ENCODE measurements around the gene NR2C2. TPM values are rescaled to one million over a fixed set of nuclear protein-coding genes. Genes with fewer than 3 reads are reported as not detected.

The NR2C2 gene
- total RNA-seq, 1 donor from 2014 or later = 43.6 TPM

DNA sequence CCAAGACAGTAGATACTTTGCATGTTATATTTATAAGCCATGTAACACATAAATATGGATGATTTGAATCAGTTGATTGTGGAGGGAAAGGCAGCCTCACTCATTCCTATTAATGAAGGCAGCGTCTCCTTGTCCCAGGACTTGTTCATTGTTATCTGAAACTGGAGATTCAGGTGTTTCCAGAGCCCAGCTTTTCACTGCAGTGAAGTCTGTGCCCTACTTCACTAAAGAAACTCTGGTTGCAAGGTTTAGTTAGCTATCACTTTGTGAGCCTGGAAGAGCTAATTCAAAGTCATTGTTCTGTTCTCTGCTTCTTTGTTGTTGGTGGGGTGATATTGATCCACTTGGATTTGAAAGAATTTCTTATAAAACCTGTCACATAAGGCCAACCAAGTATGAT, 9.8 kb downstream of the NR2C2 start:
- H3K36me3 Mint-ChIP-seq = peaks cover 13% of the 10 kb centered on the region
- H3K27ac Mint-ChIP-seq = peak overlapping the region; percentile 88
- no peaks in the 10 kb centered on the region for H3K9me3 Mint-ChIP-seq
- no peaks in the 10 kb centered on the region for H3K27me3 Mint-ChIP-seq
- no peak overlapping the region for H3K4me3 Mint-ChIP-seq
- no peak for TF ChIP-seq CTCF (conservative IDR thresholded peaks at IDR 0.05)
- DNase-seq (ENCODE audit: extremely low spot score, unreplicated experiment) = no peak
- H3K4me1 Mint-ChIP-seq (ENCODE audit: unreplicated experiment) = peaks cover 37% of the 10 kb centered on the region

DNA sequence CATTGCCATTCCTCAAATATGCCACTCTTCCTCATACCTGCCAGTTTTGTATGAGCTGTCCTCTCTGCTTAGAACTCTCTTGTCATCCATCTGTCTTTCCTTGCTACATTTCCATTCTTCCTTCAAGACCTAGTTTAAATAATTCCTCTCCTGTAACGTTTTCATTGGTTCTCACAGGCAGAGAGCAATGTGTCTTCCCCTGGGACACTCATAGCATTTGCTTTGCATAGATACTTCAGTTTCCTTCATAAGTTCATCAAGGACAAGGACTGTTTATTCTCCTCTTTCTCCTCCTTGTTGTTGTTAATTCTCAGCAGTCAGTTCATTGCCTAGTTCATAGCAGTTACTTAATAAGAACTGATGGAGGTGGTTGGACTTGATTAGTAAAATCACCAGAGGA, 10.5 kb downstream of the NR2C2 start:
- Mint-ChIP-seq H3K9me3 (no peaks in the 10 kb centered on the region), H3K36me3 (peaks cover 12% of the 10 kb centered on the region), H3K27me3 (no peaks in the 10 kb centered on the region), H3K4me1 (ENCODE audit: unreplicated experiment) (peaks cover 33% of the 10 kb centered on the region), H3K4me3 (peak overlapping the region; percentile 5), H3K27ac (peak overlapping the region; percentile 88)
- no peak for DNase-seq (ENCODE audit: extremely low spot score, unreplicated experiment)
- TF ChIP-seq CTCF (conservative IDR thresholded peaks at IDR 0.05) = no peak

- H3K4me3 Mint-ChIP-seq = peak overlapping the region; percentile 58
- H3K27me3 Mint-ChIP-seq = no peaks in the 10 kb centered on the region
- peak overlapping the region; percentile 88 for H3K27ac Mint-ChIP-seq
These were observed 12.1 kb downstream of the NR2C2 start for GRCh38 chr3:14959359-14959943.

DNA sequence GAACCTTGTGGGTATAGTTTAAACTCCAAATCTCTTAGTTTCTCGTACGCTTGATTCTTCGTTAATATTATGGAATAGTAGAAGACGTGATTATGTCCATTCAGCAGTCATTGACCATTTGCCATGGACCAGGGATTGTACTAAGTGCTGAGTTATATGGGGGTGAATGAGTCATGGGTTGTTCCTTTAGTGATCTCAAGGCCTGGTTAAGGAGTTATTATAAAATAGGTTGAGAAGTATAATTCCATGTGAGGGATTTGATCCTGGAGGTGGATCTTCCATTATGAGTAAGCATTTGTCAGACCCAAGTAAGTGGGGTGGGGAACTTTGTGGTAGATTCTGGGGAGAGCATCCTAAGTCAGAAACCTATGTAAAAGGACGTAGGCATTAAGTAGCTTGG, 15.4 kb downstream of the NR2C2 start:
- no peak for DNase-seq (ENCODE audit: extremely low spot score, unreplicated experiment)

More at GRCh38 chr3:14959359-14959943, 12.1 kb downstream of the NR2C2 start:
- H3K4me1 Mint-ChIP-seq (ENCODE audit: unreplicated experiment) = peaks cover 33% of the 10 kb centered on the region
- no peak for DNase-seq (ENCODE audit: extremely low spot score, unreplicated experiment)
- H3K9me3 Mint-ChIP-seq = no peaks in the 10 kb centered on the region
- TF ChIP-seq CTCF (conservative IDR thresholded peaks at IDR 0.05) = no peak
- peaks cover 11% of the 10 kb centered on the region for H3K36me3 Mint-ChIP-seq

DNA sequence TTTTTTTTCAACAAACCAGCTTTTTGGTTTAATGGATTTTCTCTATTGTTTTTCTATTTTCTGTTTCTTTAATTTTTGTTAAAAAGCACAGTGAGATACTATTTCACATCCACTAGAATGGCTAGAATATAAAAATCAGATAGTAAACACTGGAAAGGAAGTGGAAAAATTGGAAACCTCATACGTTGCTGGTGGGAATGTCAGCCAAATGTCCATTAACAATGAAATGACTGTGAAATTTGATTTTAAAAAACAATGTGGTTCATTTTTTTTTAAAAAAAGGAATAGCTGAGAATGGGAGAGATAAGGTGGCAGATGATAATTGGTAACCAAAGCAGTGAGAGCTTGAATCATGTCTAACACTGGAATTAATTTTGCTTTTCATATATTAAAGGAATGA, 19.9 kb downstream of the NR2C2 start:
- no peak for TF ChIP-seq CTCF (conservative IDR thresholded peaks at IDR 0.05)
- DNase-seq (ENCODE audit: extremely low spot score, unreplicated experiment) = no peak
- peaks cover 36% of the 10 kb centered on the region for H3K36me3 Mint-ChIP-seq
- no peak overlapping the region for H3K27ac Mint-ChIP-seq
- H3K9me3 Mint-ChIP-seq = peaks cover 6% of the 10 kb centered on the region
- no peaks in the 10 kb centered on the region for H3K4me1 Mint-ChIP-seq (ENCODE audit: unreplicated experiment)
- H3K4me3 Mint-ChIP-seq = no peak overlapping the region
- no peaks in the 10 kb centered on the region for H3K27me3 Mint-ChIP-seq

More for the DNA sequence above, 15.4 kb downstream of the NR2C2 start:
- peaks cover 11% of the 10 kb centered on the region for H3K4me1 Mint-ChIP-seq (ENCODE audit: unreplicated experiment)
- no peak overlapping the region for H3K4me3 Mint-ChIP-seq
- no peak for TF ChIP-seq CTCF (conservative IDR thresholded peaks at IDR 0.05)
- peaks cover 6% of the 10 kb centered on the region for H3K9me3 Mint-ChIP-seq
- H3K36me3 Mint-ChIP-seq = peaks cover 24% of the 10 kb centered on the region
- H3K27ac Mint-ChIP-seq = no peak overlapping the region
- H3K27me3 Mint-ChIP-seq = no peaks in the 10 kb centered on the region

Data from type B pancreatic cell (in vitro differentiated cells).